SJCRH30 (cell line): ENCODE measurements around the gene LLPH. TPM values are rescaled to one million over a fixed set of nuclear protein-coding genes. Genes with fewer than 3 reads are reported as not detected.

Experiments used
- DNase-seq, 2 experiments: peaks; one replicate each; pipeline ENCODE4 v3.0.0-alpha.2; 2015 to 2020
- H3K27ac ChIP-seq: fragments of 250-450 bp; sonication (Bioruptor Pico); 2 replicates; pipeline ENCODE4 v1.5.1; 2020; ENCODE audit warnings: mild to moderate bottlenecking, moderate library complexity
- H3K27me3 ChIP-seq: fragments of 250-450 bp; sonication (Bioruptor Pico); 2 replicates; pipeline ENCODE4 v1.5.1; 2020; ENCODE audit warnings: mild to moderate bottlenecking, moderate library complexity
- H3K36me3 ChIP-seq: fragments of 250-450 bp; sonication (Bioruptor Pico); 2 replicates; pipeline ENCODE4 v1.5.1; 2020; ENCODE audit warnings: mild to moderate bottlenecking, moderate library complexity
- H3K4me1 ChIP-seq: fragments of 250-450 bp; sonication (Bioruptor Pico); 2 replicates; pipeline ENCODE4 v1.5.1; 2020; ENCODE audit warnings: mild to moderate bottlenecking, moderate library complexity
- H3K4me3 ChIP-seq: fragments of 250-450 bp; sonication (Bioruptor Pico); 2 replicates; pipeline ENCODE4 v1.5.1; 2020; ENCODE audit warnings: mild to moderate bottlenecking, moderate library complexity
- H3K9me3 ChIP-seq: fragments of 250-450 bp; sonication (Bioruptor Pico); replicated peaks from 2 replicates; pipeline ENCODE4 v1.5.1; 2020; ENCODE audit warnings: mild to moderate bottlenecking, moderate library complexity
- total RNA-seq: library from RNA; depleted of rRNA; stranded (reverse); fragments of >200 nt; shearing (Covaris generic); gene quantifications from 2 replicates; pipeline ENCODE4 v1.2.3, GENCODE V29; 2014

LLPH gene
- total RNA-seq, 1 experiment from 2014 or later: 51.9 TPM

- no peak for DNase-seq
- H3K27ac ChIP-seq: no peak overlapping the region
- no peaks in the 10 kb centered on the region for H3K4me1 ChIP-seq
- H3K36me3 ChIP-seq: peaks cover 4% of the 10 kb centered on the region
- no peaks in the 10 kb centered on the region for H3K27me3 ChIP-seq
- H3K9me3 ChIP-seq: 0 out of 2 replicates have a peak, but pooled peaks cover 3% of the 10 kb centered on the region
- H3K4me3 ChIP-seq: no peak overlapping the region
Measured at GRCh38 chr12:66156654-66157053, 26.1 kb upstream of the LLPH start.

DNA sequence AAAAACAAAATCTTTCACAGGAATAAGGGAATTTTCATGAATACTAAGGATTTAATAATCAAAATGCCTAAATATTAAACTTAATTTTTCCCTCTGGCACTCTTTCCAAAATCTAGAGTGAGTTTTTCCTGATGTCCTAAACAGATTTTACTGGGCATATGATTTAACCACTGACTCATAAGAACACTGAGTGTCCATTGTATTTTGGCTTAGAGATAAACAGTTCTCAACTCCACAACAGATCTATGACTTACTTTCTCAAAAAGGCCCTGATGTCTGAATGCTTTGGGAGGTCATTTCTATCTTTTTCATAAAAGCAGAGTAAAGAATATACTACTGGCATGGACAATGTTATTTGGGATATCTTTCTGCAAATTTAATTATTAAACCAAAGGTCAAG is 24.2 kb upstream of the LLPH start:
- Histone ChIP-seq H3K9me3 (no peaks in the 10 kb centered on the region), H3K36me3 (peaks cover 10% of the 10 kb centered on the region), H3K4me3 (no peak overlapping the region), H3K27me3 (no peaks in the 10 kb centered on the region), H3K4me1 (no peaks in the 10 kb centered on the region), H3K27ac (no peak overlapping the region)
- no peak for DNase-seq

GRCh38 chr12:66152732-66153131 is 22.2 kb upstream of the LLPH start:
- Histone ChIP-seq H3K4me3 (no peak overlapping the region), H3K27me3 (no peaks in the 10 kb centered on the region), H3K4me1 (no peaks in the 10 kb centered on the region), H3K9me3 (no peaks in the 10 kb centered on the region), H3K36me3 (peaks cover 7% of the 10 kb centered on the region), H3K27ac (no peak overlapping the region)
- DNase-seq: no peak

- Histone ChIP-seq H3K27me3 (no peaks in the 10 kb centered on the region), H3K4me3 (no peak overlapping the region), H3K9me3 (no peaks in the 10 kb centered on the region), H3K27ac (no peak overlapping the region), H3K4me1 (no peaks in the 10 kb centered on the region), H3K36me3 (peaks cover 10% of the 10 kb centered on the region)
- DNase-seq: no peak
Measured at GRCh38 chr12:66149702-66150398, 19.3 kb upstream of the LLPH start.

- no peaks in the 10 kb centered on the region for H3K27me3 ChIP-seq
- H3K4me1 ChIP-seq: no peaks in the 10 kb centered on the region
- H3K4me3 ChIP-seq: no peak overlapping the region
- peaks cover 30% of the 10 kb centered on the region for H3K36me3 ChIP-seq
- peak; percentile 18 to 58 for DNase-seq
- no peak overlapping the region for H3K27ac ChIP-seq
- H3K9me3 ChIP-seq: peaks cover 22% of the 10 kb centered on the region
Measured at GRCh38 chr12:66144791-66145754, 14.5 kb upstream of the LLPH start.

- Histone ChIP-seq H3K27ac (no peak overlapping the region), H3K9me3 (peaks cover 22% of the 10 kb centered on the region), H3K4me3 (no peak overlapping the region), H3K36me3 (peaks cover 36% of the 10 kb centered on the region), H3K4me1 (no peaks in the 10 kb centered on the region), H3K27me3 (no peaks in the 10 kb centered on the region)
- DNase-seq: no peak
Measured at GRCh38 chr12:66143868-66144267, 13.3 kb upstream of the LLPH start.

- no peaks in the 10 kb centered on the region for H3K4me1 ChIP-seq
- DNase-seq: no peak
- H3K27ac ChIP-seq: no peak overlapping the region
- peaks cover 45% of the 10 kb centered on the region for H3K36me3 ChIP-seq
- peaks cover 22% of the 10 kb centered on the region for H3K9me3 ChIP-seq
- no peaks in the 10 kb centered on the region for H3K27me3 ChIP-seq
- no peak overlapping the region for H3K4me3 ChIP-seq
Measured at GRCh38 chr12:66142826-66143225, 12.3 kb upstream of the LLPH start.

GRCh38 chr12:66141299-66141698 is 10.7 kb upstream of the LLPH start:
- peaks cover 22% of the 10 kb centered on the region for H3K9me3 ChIP-seq
- DNase-seq: no peak
- H3K4me3 ChIP-seq: no peak overlapping the region
- peaks cover 57% of the 10 kb centered on the region for H3K36me3 ChIP-seq
- no peaks in the 10 kb centered on the region for H3K27me3 ChIP-seq
- H3K4me1 ChIP-seq: no peaks in the 10 kb centered on the region
- H3K27ac ChIP-seq: no peak overlapping the region

GRCh38 chr12:66140731-66141130 is 10.2 kb upstream of the LLPH start:
- peaks cover 60% of the 10 kb centered on the region for H3K36me3 ChIP-seq
- peak in 1 of 2 experiments; percentile 34 for DNase-seq
- peaks cover 22% of the 10 kb centered on the region for H3K9me3 ChIP-seq
- H3K4me1 ChIP-seq: no peaks in the 10 kb centered on the region
- H3K27me3 ChIP-seq: no peaks in the 10 kb centered on the region
- H3K4me3 ChIP-seq: no peak overlapping the region
- H3K27ac ChIP-seq: no peak overlapping the region

DNA sequence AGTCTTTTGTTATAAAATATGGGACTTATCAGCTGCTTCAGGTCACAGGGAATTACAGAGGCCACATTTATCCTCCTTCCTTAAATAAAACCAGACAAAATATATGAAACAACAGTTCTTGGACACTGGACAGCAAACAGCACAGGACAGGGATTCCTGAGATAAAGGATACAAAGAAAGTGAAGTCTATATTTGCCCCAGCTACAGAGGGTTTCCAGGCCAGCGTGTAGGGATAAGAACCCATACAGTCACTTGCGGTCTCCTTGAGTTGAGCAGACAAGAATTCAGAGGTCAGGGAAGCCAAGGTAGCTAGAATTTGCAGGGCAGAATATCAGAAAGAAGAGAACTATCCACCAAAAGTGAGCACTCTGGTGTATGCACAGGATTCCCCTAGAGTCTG is 8.8 kb upstream of the LLPH start:
- H3K9me3 ChIP-seq: peaks cover 22% of the 10 kb centered on the region
- no peak overlapping the region for H3K27ac ChIP-seq
- H3K36me3 ChIP-seq: peaks cover 60% of the 10 kb centered on the region
- H3K4me3 ChIP-seq: no peak overlapping the region
- no peaks in the 10 kb centered on the region for H3K27me3 ChIP-seq
- H3K4me1 ChIP-seq: no peaks in the 10 kb centered on the region
- DNase-seq: no peak

- Histone ChIP-seq H3K4me3 (no peak overlapping the region), H3K9me3 (peaks cover 22% of the 10 kb centered on the region), H3K36me3 (peaks cover 56% of the 10 kb centered on the region), H3K27me3 (no peaks in the 10 kb centered on the region), H3K27ac (no peak overlapping the region), H3K4me1 (peaks cover 5% of the 10 kb centered on the region)
- DNase-seq: no peak
Measured at GRCh38 chr12:66137937-66138336, 7.4 kb upstream of the LLPH start.

GRCh38 chr12:66132408-66132807 is 1.9 kb upstream of the LLPH start:
- no peaks in the 10 kb centered on the region for H3K9me3 ChIP-seq
- H3K4me3 ChIP-seq: no peak overlapping the region
- peaks cover 19% of the 10 kb centered on the region for H3K4me1 ChIP-seq
- peak; percentile 86 to 92 for DNase-seq
- peak overlapping the region; percentile 78 for H3K27ac ChIP-seq
- H3K27me3 ChIP-seq: no peaks in the 10 kb centered on the region
- peaks cover 25% of the 10 kb centered on the region for H3K36me3 ChIP-seq

DNA sequence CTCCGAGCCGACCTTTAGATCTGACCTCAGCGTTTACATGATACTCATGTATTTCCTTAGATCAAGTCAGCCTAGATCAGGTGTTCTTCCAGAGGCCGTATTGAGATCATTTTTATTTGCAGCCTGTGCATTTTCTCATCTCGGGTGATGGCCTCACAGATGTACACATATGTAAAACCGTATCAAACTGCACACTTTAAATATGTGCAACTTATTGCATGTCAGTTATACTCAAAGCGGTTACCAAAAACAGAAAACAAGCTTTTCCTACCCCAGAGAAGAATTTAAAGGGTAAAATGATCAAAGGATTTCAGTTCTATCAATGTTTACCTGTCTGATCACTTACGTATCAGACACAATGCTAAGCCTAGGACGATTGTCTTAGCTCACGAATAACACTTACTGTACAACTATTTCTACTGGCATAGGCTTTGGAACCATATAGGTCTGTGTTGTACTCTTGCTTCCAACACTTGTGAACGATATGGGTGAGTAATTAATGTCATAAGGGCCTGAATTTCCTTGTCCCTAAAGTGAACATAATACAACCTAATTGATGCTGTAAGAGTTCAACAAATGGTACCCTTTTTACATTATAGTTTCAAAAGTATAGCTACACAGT is 628 bp upstream of the LLPH start:
- peaks cover 23% of the 10 kb centered on the region for H3K36me3 ChIP-seq
- peaks cover 19% of the 10 kb centered on the region for H3K4me1 ChIP-seq
- H3K9me3 ChIP-seq: no peaks in the 10 kb centered on the region
- no peaks in the 10 kb centered on the region for H3K27me3 ChIP-seq
- no peak for DNase-seq
- H3K4me3 ChIP-seq: peak overlapping the region; percentile 92
- peak overlapping the region; percentile 78 for H3K27ac ChIP-seq

- peak overlapping the region; percentile 78 for H3K27ac ChIP-seq
- no peaks in the 10 kb centered on the region for H3K27me3 ChIP-seq
- H3K9me3 ChIP-seq: no peaks in the 10 kb centered on the region
- peaks cover 19% of the 10 kb centered on the region for H3K4me1 ChIP-seq
- DNase-seq: peak in 1 of 2 experiments; percentile 30
- peaks cover 32% of the 10 kb centered on the region for H3K36me3 ChIP-seq
- H3K4me3 ChIP-seq: peak overlapping the region; percentile 92
Measured at GRCh38 chr12:66129934-66130266, 650 bp downstream of the LLPH start.

- Histone ChIP-seq H3K27me3 (no peaks in the 10 kb centered on the region), H3K27ac (no peak overlapping the region), H3K4me3 (no peak overlapping the region), H3K9me3 (no peaks in the 10 kb centered on the region), H3K36me3 (peaks cover 55% of the 10 kb centered on the region), H3K4me1 (peaks cover 12% of the 10 kb centered on the region)
- DNase-seq: no peak
Measured at GRCh38 chr12:66127650-66128049, 2.9 kb downstream of the LLPH start.
